DOHH2 (cell line): ENCODE data around the gene GCN1.

ENCODE experiments used
- H3F3A ChIP-seq: fragments of 200-600 bp; sonication (generic), shearing (Covaris generic); 2 replicates; pipeline ENCODE4 v1.6.0; 2016; ENCODE audit warnings: antibody characterized with exemption, mild to moderate bottlenecking; ENCODE audit not compliant: control insufficient read depth, insufficient read depth
- H3K27ac ChIP-seq: fragments of 200-600 bp; sonication (generic); 2 replicates; pipeline ENCODE4 v1.5.1; 2014; ENCODE audit warnings: low read depth, mild to moderate bottlenecking, low read length, moderate library complexity
- H3K27me3 ChIP-seq: fragments of 200-600 bp; sonication (generic); 2 replicates; pipeline ENCODE4 v1.6.1; 2014; ENCODE audit warnings: mild to moderate bottlenecking, low read length, mixed read lengths; ENCODE audit not compliant: control insufficient read depth
- H3K36me3 ChIP-seq: fragments of 200-600 bp; sonication (generic); 2 replicates; pipeline ENCODE4 v1.6.1; 2014; ENCODE audit warnings: mild to moderate bottlenecking, low read length, moderate library complexity, mixed read lengths; ENCODE audit not compliant: control insufficient read depth
- H3K4me1 ChIP-seq: fragments of 200-600 bp; sonication (generic); 2 replicates; pipeline ENCODE4 v1.6.1; 2014; ENCODE audit warnings: mild to moderate bottlenecking, low read length, mixed read lengths; ENCODE audit not compliant: control insufficient read depth
- H3K4me2 ChIP-seq: fragments of 200-600 bp; sonication (generic); 2 replicates; pipeline ENCODE4 v1.6.0; 2014; ENCODE audit warnings: mild to moderate bottlenecking, low read length, moderate library complexity
- H3K4me3 ChIP-seq: fragments of 200-600 bp; sonication (generic); 2 replicates; pipeline ENCODE4 v1.5.1; 2014; ENCODE audit warnings: mild to moderate bottlenecking, low read length, mixed read lengths
- H3K79me2 ChIP-seq: fragments of 200-600 bp; sonication (generic); 2 replicates; pipeline ENCODE4 v1.6.1; 2014; ENCODE audit warnings: mild to moderate bottlenecking, low read length, mixed read lengths; ENCODE audit not compliant: control insufficient read depth
- H3K9me2 ChIP-seq: fragments of 200-600 bp; sonication (generic); replicated peaks from 2 replicates; pipeline ENCODE4 v1.6.1; 2014; ENCODE audit warnings: mild to moderate bottlenecking, low read length, mixed read lengths; ENCODE audit not compliant: control insufficient read depth
- H3K9me3 ChIP-seq: fragments of 200-600 bp; sonication (generic); 2 replicates; pipeline ENCODE4 v1.6.1; 2014; ENCODE audit warnings: antibody characterized with exemption, low read length, mixed read lengths; ENCODE audit not compliant: control insufficient read depth, insufficient read depth
- H4K20me1 ChIP-seq: fragments of 200-600 bp; sonication (generic); 2 replicates; pipeline ENCODE4 v1.6.0; 2014; ENCODE audit warnings: low read depth, mild to moderate bottlenecking, antibody characterized with exemption, low read length, moderate library complexity; ENCODE audit not compliant: control insufficient read depth, insufficient read depth
- EZH2phosphoT487 ChIP-seq: fragments of 200-600 bp; sonication (generic); IDR thresholded peaks from 2 replicates; pipeline ENCODE4 v1.6.1; 2017; ENCODE audit warnings: borderline replicate concordance, mild to moderate bottlenecking, antibody characterized with exemption, low read length, moderate library complexity, mixed read lengths
- TF ChIP-seq, protein P1 (sequence below): fragments of 200-600 bp; sonication (generic); IDR thresholded peaks from one replicate; pipeline ENCODE4 v1.5.1; 2014; ENCODE audit warnings: antibody characterized with exemption, mild to moderate bottlenecking, low read depth, low read length; ENCODE audit not compliant: poor library complexity, severe bottlenecking

GCN1 gene

DNA sequence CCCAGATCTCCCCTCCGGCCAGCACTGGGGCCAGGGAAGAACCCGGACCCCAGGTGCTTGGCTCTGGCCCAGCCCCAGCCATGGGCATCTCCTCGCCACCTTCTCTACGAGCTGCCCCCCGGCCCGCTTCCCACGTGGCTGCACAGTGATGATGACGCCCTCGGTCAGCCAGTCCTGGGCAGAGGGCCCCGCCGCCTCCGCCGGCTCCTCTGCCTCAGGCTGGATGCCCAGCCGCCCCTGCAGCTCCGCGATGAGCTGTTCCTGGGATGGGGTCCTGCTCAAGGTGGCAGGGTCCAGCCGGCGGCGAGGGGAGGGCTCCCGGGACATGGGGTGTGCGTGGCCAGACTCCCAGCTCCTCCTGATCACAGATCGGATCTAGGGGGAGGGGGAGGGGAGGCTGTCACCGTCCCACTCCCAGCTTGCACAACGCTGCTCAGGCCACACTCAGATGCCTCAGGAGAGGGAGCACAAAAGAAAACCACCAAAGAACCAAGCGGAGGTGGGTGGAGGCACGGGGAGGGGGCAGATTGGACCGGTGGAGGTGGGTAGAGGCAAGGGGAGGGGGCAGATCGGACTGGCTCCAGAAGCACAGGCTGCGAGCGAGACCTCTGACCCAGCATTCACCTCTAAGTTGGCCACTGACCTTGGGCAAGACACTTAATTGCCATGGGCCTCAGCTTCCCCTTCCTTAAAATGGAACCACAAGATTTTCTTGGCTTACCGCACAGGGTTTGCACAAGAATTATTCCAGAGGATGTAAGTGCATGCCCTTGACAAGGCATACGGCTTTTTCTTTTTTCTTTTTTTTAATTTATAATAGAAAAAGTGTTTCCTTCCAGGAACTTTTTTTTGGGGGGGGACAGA lies 22.5 kb upstream of the GCN1 start:
- Histone ChIP-seq H3K4me1 (no peaks in the 10 kb centered on the region), H3K79me2 (no peaks in the 10 kb centered on the region), H3K4me3 (no peak overlapping the region), H3F3A (no peaks in the 10 kb centered on the region), H4K20me1 (no peaks in the 10 kb centered on the region; the same call in 1 of the 2 replicates), H3K27me3 (no peaks in the 10 kb centered on the region), H3K27ac (no peak overlapping the region), H3K9me2 (no peaks in the 10 kb centered on the region), H3K36me3 (no peaks in the 10 kb centered on the region; the same call in 1 of the 2 replicates), H3K9me3 (no peaks in the 10 kb centered on the region), H3K4me2 (no peak overlapping the region)
- TF ChIP-seq, protein P1, sequence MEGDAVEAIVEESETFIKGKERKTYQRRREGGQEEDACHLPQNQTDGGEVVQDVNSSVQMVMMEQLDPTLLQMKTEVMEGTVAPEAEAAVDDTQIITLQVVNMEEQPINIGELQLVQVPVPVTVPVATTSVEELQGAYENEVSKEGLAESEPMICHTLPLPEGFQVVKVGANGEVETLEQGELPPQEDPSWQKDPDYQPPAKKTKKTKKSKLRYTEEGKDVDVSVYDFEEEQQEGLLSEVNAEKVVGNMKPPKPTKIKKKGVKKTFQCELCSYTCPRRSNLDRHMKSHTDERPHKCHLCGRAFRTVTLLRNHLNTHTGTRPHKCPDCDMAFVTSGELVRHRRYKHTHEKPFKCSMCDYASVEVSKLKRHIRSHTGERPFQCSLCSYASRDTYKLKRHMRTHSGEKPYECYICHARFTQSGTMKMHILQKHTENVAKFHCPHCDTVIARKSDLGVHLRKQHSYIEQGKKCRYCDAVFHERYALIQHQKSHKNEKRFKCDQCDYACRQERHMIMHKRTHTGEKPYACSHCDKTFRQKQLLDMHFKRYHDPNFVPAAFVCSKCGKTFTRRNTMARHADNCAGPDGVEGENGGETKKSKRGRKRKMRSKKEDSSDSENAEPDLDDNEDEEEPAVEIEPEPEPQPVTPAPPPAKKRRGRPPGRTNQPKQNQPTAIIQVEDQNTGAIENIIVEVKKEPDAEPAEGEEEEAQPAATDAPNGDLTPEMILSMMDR = no peak
- no peak for TF ChIP-seq EZH2phosphoT487

DNA sequence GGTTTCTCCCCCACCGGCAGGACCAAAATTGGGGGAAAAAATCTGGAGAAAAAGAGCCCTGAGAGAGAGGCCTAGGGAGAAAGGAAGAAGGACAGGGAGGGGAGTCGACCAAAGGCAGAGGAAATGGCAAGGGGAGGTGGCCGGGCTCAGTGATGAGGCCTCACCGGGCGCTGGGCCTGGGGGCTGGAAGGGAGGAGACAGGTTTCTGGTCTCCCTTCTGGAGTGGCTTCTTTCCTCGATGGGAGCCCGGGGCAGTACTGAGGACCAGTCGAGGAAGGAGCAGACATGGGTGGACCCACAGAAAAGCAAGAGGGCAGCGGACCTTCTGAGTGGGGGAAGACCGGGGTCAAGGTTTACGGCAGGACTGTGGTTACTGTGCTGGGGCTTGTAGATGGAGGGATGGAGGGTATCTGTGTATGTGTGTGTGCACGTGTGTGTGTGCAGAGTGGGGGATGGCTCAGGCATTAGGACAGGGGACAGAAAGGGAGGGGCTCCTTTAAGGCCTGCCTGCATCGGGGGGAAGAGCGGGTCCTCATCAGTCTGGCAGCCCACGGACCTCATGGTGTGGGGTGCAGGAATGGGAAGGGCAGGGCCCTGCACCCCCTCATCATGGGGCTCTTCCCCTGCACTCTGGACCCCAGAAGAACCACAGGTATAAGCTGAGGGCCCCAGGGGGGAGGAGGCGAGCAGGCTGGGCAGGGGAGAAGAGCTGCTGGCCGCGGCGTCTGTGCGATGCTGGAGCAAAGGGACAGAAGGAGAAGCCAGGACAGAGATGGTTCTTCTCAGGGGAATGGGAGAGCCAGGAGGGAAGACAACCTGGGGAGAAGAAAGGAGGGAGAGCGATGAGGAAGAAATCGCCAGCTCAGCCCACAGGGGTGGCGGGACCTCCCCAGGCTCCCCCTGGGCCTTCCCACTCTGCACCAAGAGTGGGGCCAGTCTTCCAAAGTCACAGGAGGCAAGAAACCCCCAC lies 21.5 kb upstream of the GCN1 start:
- Histone ChIP-seq H3K9me2 (no peaks in the 10 kb centered on the region), H3F3A (no peaks in the 10 kb centered on the region), H3K27ac (no peak overlapping the region), H3K79me2 (no peaks in the 10 kb centered on the region), H3K4me3 (no peak overlapping the region), H4K20me1 (no peaks in the 10 kb centered on the region; the same call in 1 of the 2 replicates), H3K27me3 (no peaks in the 10 kb centered on the region), H3K36me3 (peaks cover 5% of the 10 kb centered on the region), H3K4me2 (no peak overlapping the region), H3K9me3 (no peaks in the 10 kb centered on the region), H3K4me1 (no peaks in the 10 kb centered on the region)
- TF ChIP-seq, protein P1 = no peak
- no peak for TF ChIP-seq EZH2phosphoT487

DNA sequence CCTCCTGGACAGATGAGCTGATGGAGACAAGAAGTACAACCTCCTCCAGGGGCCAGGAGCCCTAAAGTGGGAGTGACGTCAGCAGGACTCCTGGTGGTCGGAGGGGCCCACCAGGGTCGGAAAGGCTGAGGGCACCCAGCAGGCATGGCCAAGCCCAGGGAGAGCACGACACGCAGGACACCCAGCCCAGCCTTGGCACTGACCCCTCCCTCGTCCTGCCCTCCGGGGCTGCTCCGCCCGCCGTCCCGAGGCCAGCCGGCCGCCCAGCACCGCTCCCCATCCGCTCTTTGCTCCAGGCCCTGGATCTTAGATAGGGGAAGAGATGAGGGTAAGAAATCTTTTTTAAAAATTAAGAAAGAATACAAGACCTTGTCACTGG lies 20.8 kb upstream of the GCN1 start:
- TF ChIP-seq, protein P1 = no peak
- no peak for TF ChIP-seq EZH2phosphoT487
- no peaks in the 10 kb centered on the region; the same call in 1 of the 2 replicates for H4K20me1 ChIP-seq
- H3K27ac ChIP-seq = no peak overlapping the region
- no peaks in the 10 kb centered on the region for H3K9me2 ChIP-seq
- no peaks in the 10 kb centered on the region for H3K4me1 ChIP-seq
- peaks cover 11% of the 10 kb centered on the region for H3K36me3 ChIP-seq
- no peaks in the 10 kb centered on the region for H3F3A ChIP-seq
- H3K9me3 ChIP-seq = no peaks in the 10 kb centered on the region
- no peaks in the 10 kb centered on the region for H3K27me3 ChIP-seq
- no peak overlapping the region for H3K4me2 ChIP-seq
- no peak overlapping the region for H3K4me3 ChIP-seq
- H3K79me2 ChIP-seq = no peaks in the 10 kb centered on the region
